Neural cell (in vitro differentiated cells): Measurements from ENCODE around the gene IFIT5. TPM values are rescaled to one million over a fixed set of nuclear protein-coding genes. Genes with fewer than 3 reads are reported as not detected.

Experiments used
- H2AFZ ChIP-seq: fragments of 200-600, 300-800 bp; sonication (generic), shearing (Covaris generic); 2 replicates; pipeline ENCODE4 v1.6.0; 2014; ENCODE audit warnings: low read depth, mild to moderate bottlenecking, antibody characterized with exemption, low read length, moderate library complexity
- H3F3A ChIP-seq: fragments of 200-600 bp; shearing (Covaris generic); 2 replicates; pipeline ENCODE4 v1.6.1; 2016; ENCODE audit warnings: mild to moderate bottlenecking, moderate library complexity, mixed read lengths, antibody characterized with exemption, low read length; ENCODE audit not compliant: insufficient read depth, poor library complexity, severe bottlenecking
- H3K27ac ChIP-seq: fragments of 200-600, 300-800 bp; sonication (generic), shearing (Covaris generic); 2 replicates; pipeline ENCODE4 v1.5.1; 2014; ENCODE audit warnings: mild to moderate bottlenecking, low read length, moderate library complexity
- H3K27me3 ChIP-seq: fragments of 300-800, 200-600 bp; sonication (generic), shearing (Covaris generic); 2 replicates; pipeline ENCODE4 v1.6.0; 2014; ENCODE audit warnings: mild to moderate bottlenecking, low read depth, low read length, moderate library complexity; ENCODE audit not compliant: insufficient read depth
- H3K36me3 ChIP-seq: fragments of 300-800, 200-600 bp; sonication (generic), shearing (Covaris generic); 2 replicates; pipeline ENCODE4 v1.5.1; 2014; ENCODE audit warnings: mild to moderate bottlenecking, antibody characterized with exemption, low read length, moderate library complexity; ENCODE audit not compliant: insufficient read depth
- H3K4me2 ChIP-seq: fragments of 300-800, 200-600 bp; sonication (generic), shearing (Covaris generic); 2 replicates; pipeline ENCODE4 v1.6.0; 2014; ENCODE audit warnings: mild to moderate bottlenecking, low read length
- H3K4me3 ChIP-seq: fragments of 300-800, 200-600 bp; sonication (generic), shearing (Covaris generic); 2 replicates; pipeline ENCODE4 v1.5.1; 2014; ENCODE audit warnings: mild to moderate bottlenecking, low read length, moderate library complexity
- H3K79me2 ChIP-seq: fragments of 200-600 bp; shearing (Covaris generic); replicated peaks from 2 replicates; pipeline ENCODE4 v1.6.0; 2014; ENCODE audit warnings: mild to moderate bottlenecking, low read length, moderate library complexity; ENCODE audit not compliant: insufficient read depth
- H3K9ac ChIP-seq: fragments of 300-800, 200-600 bp; sonication (generic), shearing (Covaris generic); 2 replicates; pipeline ENCODE4 v1.6.1; 2016; ENCODE audit warnings: mild to moderate bottlenecking, low read length, mixed read lengths
- H3K9me2 ChIP-seq: fragments of 200-600 bp; shearing (Covaris generic); 2 replicates; pipeline ENCODE4 v1.6.1; 2016; ENCODE audit warnings: mild to moderate bottlenecking, low read length, mixed read lengths; ENCODE audit not compliant: insufficient read depth
- H3K9me3 ChIP-seq: fragments of 200-600, 300-800 bp; sonication (generic), shearing (Covaris generic); 2 replicates; pipeline ENCODE4 v1.6.1; 2016; ENCODE audit warnings: mild to moderate bottlenecking, mixed run types, low read length, moderate library complexity, mixed read lengths
- H4K20me1 ChIP-seq: fragments of 200-600 bp; shearing (Covaris generic); 2 replicates; pipeline ENCODE4 v1.6.1; 2016; ENCODE audit warnings: mild to moderate bottlenecking, mixed run types; ENCODE audit not compliant: insufficient read depth
- EP300 ChIP-seq: fragments of 450-650 bp; conservative IDR thresholded peaks from 2 replicates; pipeline ENCODE4 v1.6.1; 2014; ENCODE audit warnings: antibody characterized with exemption, mild to moderate bottlenecking, moderate library complexity; ENCODE audit not compliant: poor library complexity, severe bottlenecking
- EZH2 ChIP-seq: fragments of 200-600, 300-800 bp; shearing (Covaris generic), sonication (generic); IDR thresholded peaks from 2 replicates; pipeline ENCODE4 v1.6.1; 2014; ENCODE audit warnings: antibody characterized with exemption, low read length, borderline replicate concordance, mild to moderate bottlenecking; ENCODE audit not compliant: insufficient read depth, poor library complexity, severe bottlenecking
- MXI1 ChIP-seq: fragments of 450-650 bp; conservative IDR thresholded peaks from 2 replicates; pipeline ENCODE4 v1.6.1; 2014; ENCODE audit warnings: antibody characterized with exemption, mild to moderate bottlenecking; ENCODE audit not compliant: poor library complexity, severe bottlenecking
- POLR2AphosphoS5 ChIP-seq: IDR thresholded peaks from 2 replicates; pipeline ENCODE4 v1.6.1; 2012
- RAD21 ChIP-seq: fragments of 450-650 bp; conservative IDR thresholded peaks from 2 replicates; pipeline ENCODE4 v1.6.1; 2014; ENCODE audit warnings: antibody characterized with exemption, mild to moderate bottlenecking, moderate library complexity
- SMC3 ChIP-seq: fragments of 450-650 bp; conservative IDR thresholded peaks from 2 replicates; pipeline ENCODE4 v1.6.1; 2014; ENCODE audit warnings: antibody characterized with exemption, mild to moderate bottlenecking, moderate library complexity; ENCODE audit not compliant: poor library complexity
- TAF1 ChIP-seq: IDR thresholded peaks from 2 replicates; pipeline ENCODE4 v1.6.1; 2012; ENCODE audit warnings: low read depth
- polyA plus RNA-seq: library from polyadenylated mRNA; depleted of rRNA; stranded (reverse); fragments of >200 nt; gene quantifications from 2 replicates; pipeline ENCODE4 v1.2.3, GENCODE V29; 2014
- TF ChIP-seq, protein P1 (sequence below): fragments of 450-650 bp; IDR thresholded peaks from 2 replicates; pipeline ENCODE4 v1.5.1; 2014; ENCODE audit warnings: antibody characterized with exemption, mild to moderate bottlenecking, moderate library complexity; ENCODE audit not compliant: poor library complexity, severe bottlenecking
- TF ChIP-seq, protein P2 (sequence below): IDR thresholded peaks from 2 replicates; pipeline ENCODE4 v1.6.1; 2012; ENCODE audit warnings: borderline replicate concordance

The IFIT5 gene
- polyA plus RNA-seq, 1 donor from 2014 or later: 16.3 TPM

DNA sequence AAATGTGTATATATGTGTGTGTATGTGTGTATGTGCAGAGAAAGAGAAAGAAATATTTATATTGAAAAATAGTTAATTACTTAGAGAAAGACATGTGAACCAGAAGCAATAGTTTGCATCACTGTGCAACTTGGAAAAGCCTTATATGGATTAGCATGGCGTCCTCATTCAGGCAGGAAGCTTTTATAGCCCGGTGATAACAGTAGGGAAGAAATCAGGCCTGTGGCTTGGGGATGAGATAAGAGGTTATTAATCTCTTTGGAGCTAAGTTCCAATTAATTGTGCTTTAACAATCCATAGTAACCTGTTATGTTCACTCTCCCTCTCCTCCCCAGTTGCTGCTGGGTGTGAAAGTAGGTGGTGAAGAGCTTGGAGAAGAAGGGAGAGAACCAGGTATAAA lies 36.5 kb downstream of the IFIT5 start:
- Histone ChIP-seq H3F3A (no peaks in the 10 kb centered on the region), H2AFZ (no peak overlapping the region), H3K9me3 (no peaks in the 10 kb centered on the region), H4K20me1 (no peaks in the 10 kb centered on the region), H3K27ac (no peak overlapping the region), H3K4me2 (no peak overlapping the region), H3K79me2 (no peaks in the 10 kb centered on the region), H3K27me3 (no peaks in the 10 kb centered on the region), H3K9me2 (no peaks in the 10 kb centered on the region), H3K4me3 (no peak overlapping the region), H3K9ac (no peak overlapping the region), H3K36me3 (no peaks in the 10 kb centered on the region)
- TF ChIP-seq TAF1 (no peak), EZH2 (no peak)

DNA sequence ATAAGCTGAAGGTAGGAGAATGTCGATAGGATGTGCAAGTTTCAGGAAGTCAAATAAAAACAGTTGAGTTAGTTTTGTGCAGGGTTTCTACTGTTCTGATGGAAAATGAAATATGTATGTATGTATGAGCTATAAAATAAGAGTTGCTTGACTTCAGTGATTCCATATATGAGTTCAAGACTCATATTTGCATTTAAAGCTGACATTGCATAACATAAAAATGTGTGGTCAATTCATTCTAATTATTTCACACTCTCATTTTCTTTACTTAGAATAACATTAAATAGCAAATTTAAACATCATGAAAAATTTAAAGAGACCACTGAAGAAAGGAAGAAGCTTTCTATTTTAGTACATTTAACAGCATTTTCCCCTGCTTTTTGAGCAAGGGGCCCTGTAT lies 37.8 kb downstream of the IFIT5 start:
- Histone ChIP-seq H3K9me3 (no peaks in the 10 kb centered on the region), H3K27me3 (no peaks in the 10 kb centered on the region), H3K36me3 (no peaks in the 10 kb centered on the region), H3K4me3 (no peak overlapping the region), H3K9me2 (no peaks in the 10 kb centered on the region), H3K4me2 (no peak overlapping the region), H3K79me2 (no peaks in the 10 kb centered on the region), H2AFZ (no peak overlapping the region), H4K20me1 (no peaks in the 10 kb centered on the region), H3F3A (no peaks in the 10 kb centered on the region), H3K27ac (no peak overlapping the region), H3K9ac (no peak overlapping the region)
- TF ChIP-seq RAD21 (no peak), SMC3 (no peak), EP300 (no peak), MXI1 (no peak), EZH2 (no peak), POLR2AphosphoS5 (no peak), TAF1 (no peak)
- TF ChIP-seq, protein P1, sequence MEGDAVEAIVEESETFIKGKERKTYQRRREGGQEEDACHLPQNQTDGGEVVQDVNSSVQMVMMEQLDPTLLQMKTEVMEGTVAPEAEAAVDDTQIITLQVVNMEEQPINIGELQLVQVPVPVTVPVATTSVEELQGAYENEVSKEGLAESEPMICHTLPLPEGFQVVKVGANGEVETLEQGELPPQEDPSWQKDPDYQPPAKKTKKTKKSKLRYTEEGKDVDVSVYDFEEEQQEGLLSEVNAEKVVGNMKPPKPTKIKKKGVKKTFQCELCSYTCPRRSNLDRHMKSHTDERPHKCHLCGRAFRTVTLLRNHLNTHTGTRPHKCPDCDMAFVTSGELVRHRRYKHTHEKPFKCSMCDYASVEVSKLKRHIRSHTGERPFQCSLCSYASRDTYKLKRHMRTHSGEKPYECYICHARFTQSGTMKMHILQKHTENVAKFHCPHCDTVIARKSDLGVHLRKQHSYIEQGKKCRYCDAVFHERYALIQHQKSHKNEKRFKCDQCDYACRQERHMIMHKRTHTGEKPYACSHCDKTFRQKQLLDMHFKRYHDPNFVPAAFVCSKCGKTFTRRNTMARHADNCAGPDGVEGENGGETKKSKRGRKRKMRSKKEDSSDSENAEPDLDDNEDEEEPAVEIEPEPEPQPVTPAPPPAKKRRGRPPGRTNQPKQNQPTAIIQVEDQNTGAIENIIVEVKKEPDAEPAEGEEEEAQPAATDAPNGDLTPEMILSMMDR: no peak
- TF ChIP-seq, protein P2, sequence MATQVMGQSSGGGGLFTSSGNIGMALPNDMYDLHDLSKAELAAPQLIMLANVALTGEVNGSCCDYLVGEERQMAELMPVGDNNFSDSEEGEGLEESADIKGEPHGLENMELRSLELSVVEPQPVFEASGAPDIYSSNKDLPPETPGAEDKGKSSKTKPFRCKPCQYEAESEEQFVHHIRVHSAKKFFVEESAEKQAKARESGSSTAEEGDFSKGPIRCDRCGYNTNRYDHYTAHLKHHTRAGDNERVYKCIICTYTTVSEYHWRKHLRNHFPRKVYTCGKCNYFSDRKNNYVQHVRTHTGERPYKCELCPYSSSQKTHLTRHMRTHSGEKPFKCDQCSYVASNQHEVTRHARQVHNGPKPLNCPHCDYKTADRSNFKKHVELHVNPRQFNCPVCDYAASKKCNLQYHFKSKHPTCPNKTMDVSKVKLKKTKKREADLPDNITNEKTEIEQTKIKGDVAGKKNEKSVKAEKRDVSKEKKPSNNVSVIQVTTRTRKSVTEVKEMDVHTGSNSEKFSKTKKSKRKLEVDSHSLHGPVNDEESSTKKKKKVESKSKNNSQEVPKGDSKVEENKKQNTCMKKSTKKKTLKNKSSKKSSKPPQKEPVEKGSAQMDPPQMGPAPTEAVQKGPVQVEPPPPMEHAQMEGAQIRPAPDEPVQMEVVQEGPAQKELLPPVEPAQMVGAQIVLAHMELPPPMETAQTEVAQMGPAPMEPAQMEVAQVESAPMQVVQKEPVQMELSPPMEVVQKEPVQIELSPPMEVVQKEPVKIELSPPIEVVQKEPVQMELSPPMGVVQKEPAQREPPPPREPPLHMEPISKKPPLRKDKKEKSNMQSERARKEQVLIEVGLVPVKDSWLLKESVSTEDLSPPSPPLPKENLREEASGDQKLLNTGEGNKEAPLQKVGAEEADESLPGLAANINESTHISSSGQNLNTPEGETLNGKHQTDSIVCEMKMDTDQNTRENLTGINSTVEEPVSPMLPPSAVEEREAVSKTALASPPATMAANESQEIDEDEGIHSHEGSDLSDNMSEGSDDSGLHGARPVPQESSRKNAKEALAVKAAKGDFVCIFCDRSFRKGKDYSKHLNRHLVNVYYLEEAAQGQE: no peak
